ENCODE data around the gene ELFN2. TPM values are rescaled to one million over a fixed set of nuclear protein-coding genes. Genes with fewer than 3 reads are reported as not detected.

Gene ELFN2
- total and polyA plus RNA-seq, 3 experiments from 2014 or later: 0.02 to 0.20 (median 0.09) TPM

DNA sequence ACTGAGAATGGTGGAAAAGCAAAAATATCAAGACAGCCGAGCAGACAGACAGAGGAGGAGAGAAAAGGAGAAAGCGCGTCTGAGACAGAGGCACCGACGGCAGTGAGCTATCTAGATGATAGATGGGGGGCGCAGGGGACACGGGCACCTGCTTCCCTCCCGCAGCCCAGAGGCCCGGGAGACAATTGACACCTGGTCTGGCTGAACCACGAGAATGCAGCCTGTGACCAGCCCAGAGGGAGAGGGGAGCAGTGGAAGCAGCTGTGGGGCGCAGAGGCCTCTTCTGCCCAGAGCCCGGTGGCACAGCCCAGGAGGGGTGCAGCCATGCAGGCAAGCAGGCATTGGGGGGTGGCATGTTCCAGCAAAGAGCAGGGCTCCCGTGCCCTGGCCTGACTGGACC, 48.2 kb downstream of the ELFN2 start:
- CTCF ChIA-PET: no interaction called here
- Mint-ChIP-seq H3K27ac (no peak overlapping the region), H3K27me3 (peaks cover 32 to 34% of the 10 kb centered on the region in 2 donors), H3K9me3 (no peaks in the 10 kb centered on the region), H3K4me1 (no peaks in the 10 kb centered on the region), H3K36me3 (no peaks in the 10 kb centered on the region), H3K4me3 (no peak overlapping the region)
- Histone ChIP-seq H3K36me3 (ENCODE audit: insufficient read depth, low read length) (no peaks in the 10 kb centered on the region), H3K27me3 (ENCODE audit: insufficient read depth, low read length, poor library complexity, severe bottlenecking) (no peaks in the 10 kb centered on the region), H3K4me3 (ENCODE audit: low read length) (no peak overlapping the region), H3K9me3 (ENCODE audit: low read length) (no peaks in the 10 kb centered on the region), H3K4me1 (ENCODE audit: insufficient read depth, low read length) (no peaks in the 10 kb centered on the region), H3K27ac (ENCODE audit: low read depth, low read length) (no peak overlapping the region)
- DNase-seq: no peak
- POLR2A ChIA-PET: no interaction called here

DNA sequence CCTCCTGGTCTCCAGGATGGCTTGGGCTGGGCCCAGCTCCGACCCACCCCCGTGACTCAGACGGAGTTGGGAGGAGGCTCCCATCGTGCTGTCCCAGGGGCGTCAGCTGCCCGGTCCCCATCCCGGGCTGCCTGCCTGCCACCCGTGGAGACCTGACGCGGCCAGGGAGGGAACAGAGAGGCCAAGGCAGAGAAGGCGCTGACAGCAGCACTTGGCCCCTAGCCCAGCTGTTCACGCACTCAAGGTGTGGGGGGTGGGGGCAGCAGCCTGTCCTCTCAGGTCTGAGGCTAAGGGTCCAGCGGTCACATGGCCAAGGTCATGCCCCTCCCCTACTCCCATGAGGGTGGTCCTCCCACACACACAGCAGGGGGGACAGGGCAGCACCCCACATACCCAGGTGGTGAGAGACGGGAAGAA, 48.6 kb downstream of the ELFN2 start:
- H3K9me3 ChIP-seq (ENCODE audit: low read length): no peaks in the 10 kb centered on the region
- POLR2A ChIA-PET: no interaction called here
- H3K9me3 Mint-ChIP-seq: no peaks in the 10 kb centered on the region
- no peak overlapping the region for H3K4me3 ChIP-seq (ENCODE audit: low read length)
- H3K4me3 Mint-ChIP-seq: no peak overlapping the region
- CTCF ChIA-PET: no interaction called here
- H3K36me3 ChIP-seq (ENCODE audit: insufficient read depth, low read length): no peaks in the 10 kb centered on the region
- no peak for DNase-seq
- no peak overlapping the region for H3K27ac Mint-ChIP-seq
- H3K27me3 Mint-ChIP-seq: peaks cover 31 to 34% of the 10 kb centered on the region in 2 donors
- H3K4me1 Mint-ChIP-seq: no peaks in the 10 kb centered on the region
- no peaks in the 10 kb centered on the region for H3K4me1 ChIP-seq (ENCODE audit: insufficient read depth, low read length)
- H3K27me3 ChIP-seq (ENCODE audit: insufficient read depth, low read length, poor library complexity, severe bottlenecking): no peaks in the 10 kb centered on the region
- no peak overlapping the region for H3K27ac ChIP-seq (ENCODE audit: low read depth, low read length)
- no peaks in the 10 kb centered on the region for H3K36me3 Mint-ChIP-seq

DNA sequence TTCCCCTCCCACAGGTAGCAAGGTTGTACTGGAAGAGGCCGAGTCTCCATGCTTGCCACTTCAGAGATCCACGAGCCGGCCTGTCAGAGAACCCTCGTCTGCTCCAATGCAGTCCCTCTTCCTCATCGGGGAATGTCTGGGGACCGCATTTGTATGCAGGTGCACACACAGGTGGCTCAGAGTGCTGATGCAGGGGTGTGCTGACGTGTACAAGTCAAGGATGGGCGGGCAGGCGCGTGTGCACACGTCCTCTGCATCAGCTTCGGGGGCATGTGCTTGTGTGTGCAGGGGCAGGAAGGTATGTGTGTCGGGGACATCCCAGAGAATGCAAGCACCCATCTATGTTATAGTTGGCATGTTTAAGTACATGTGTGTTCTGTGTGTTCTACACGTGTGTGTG, 49.4 kb downstream of the ELFN2 start:
- Histone ChIP-seq H3K9me3 (ENCODE audit: low read length) (no peaks in the 10 kb centered on the region), H3K27ac (ENCODE audit: low read depth, low read length) (no peak overlapping the region), H3K4me1 (ENCODE audit: insufficient read depth, low read length) (no peaks in the 10 kb centered on the region), H3K4me3 (ENCODE audit: low read length) (no peak overlapping the region), H3K27me3 (ENCODE audit: insufficient read depth, low read length, poor library complexity, severe bottlenecking) (no peaks in the 10 kb centered on the region), H3K36me3 (ENCODE audit: insufficient read depth, low read length) (no peaks in the 10 kb centered on the region)
- H3K9me3 Mint-ChIP-seq: no peaks in the 10 kb centered on the region
- H3K4me1 Mint-ChIP-seq: no peaks in the 10 kb centered on the region
- ChIA-PET CTCF (no interaction called here), POLR2A (no interaction called here)
- H3K27ac Mint-ChIP-seq: no peak overlapping the region
- no peak overlapping the region for H3K4me3 Mint-ChIP-seq
- H3K36me3 Mint-ChIP-seq: no peaks in the 10 kb centered on the region
- DNase-seq: no peak
- H3K27me3 Mint-ChIP-seq: peaks cover 24 to 34% of the 10 kb centered on the region in 2 donors

DNA sequence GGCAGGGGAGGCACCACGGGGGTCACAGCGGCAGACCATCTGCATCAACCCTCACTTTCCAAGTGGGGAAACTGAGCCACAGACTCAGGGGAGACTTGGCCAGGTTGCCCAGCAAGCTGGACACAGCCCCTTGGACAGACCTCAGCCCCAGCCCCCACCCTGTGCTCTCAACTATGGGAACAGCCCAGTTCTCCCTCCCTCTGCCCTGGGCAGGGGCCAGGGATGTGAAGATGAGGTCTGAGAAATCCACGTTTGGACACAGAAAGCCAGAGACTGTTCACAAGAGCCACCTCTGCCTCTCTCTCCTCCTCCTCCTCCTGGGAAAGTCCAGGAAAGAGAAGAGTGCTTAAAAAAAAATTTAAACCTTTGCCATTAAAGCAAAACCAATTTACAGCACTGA, 50.1 kb downstream of the ELFN2 start:
- POLR2A ChIA-PET: no interaction called here

DNA sequence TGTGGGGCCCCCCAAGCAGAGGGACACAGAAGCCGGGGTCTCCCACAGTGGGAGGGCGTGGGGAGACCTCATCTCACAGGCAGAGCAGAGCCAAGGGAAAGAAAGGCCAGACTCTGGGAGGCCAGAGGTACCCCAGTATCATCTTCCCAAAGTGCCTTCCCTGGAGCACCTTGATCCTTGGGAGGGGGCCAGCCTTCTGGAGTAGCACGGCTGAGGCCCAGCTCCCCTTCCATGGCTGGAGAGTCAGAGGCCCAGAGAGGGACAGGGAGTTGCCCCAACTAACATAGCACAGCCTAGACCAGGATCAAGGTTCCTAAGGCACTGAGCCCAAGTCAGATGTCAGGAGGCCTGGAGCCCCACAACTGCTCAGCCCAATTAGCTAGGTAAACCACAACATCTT, 50.6 kb downstream of the ELFN2 start:
- Histone ChIP-seq H3K9me3 (ENCODE audit: low read length) (no peaks in the 10 kb centered on the region), H3K4me1 (ENCODE audit: insufficient read depth, low read length) (no peaks in the 10 kb centered on the region), H3K36me3 (ENCODE audit: insufficient read depth, low read length) (no peaks in the 10 kb centered on the region), H3K27ac (ENCODE audit: low read depth, low read length) (no peak overlapping the region), H3K27me3 (ENCODE audit: insufficient read depth, low read length, poor library complexity, severe bottlenecking) (no peaks in the 10 kb centered on the region), H3K4me3 (ENCODE audit: low read length) (no peak overlapping the region)
- H3K4me1 Mint-ChIP-seq: no peaks in the 10 kb centered on the region
- ChIA-PET CTCF (no interaction called here), POLR2A (no interaction called here)
- no peak overlapping the region for H3K4me3 Mint-ChIP-seq
- H3K36me3 Mint-ChIP-seq: no peaks in the 10 kb centered on the region
- no peak for DNase-seq
- H3K27ac Mint-ChIP-seq: peak overlapping the region in 1 of 8 donors; percentile 40
- H3K9me3 Mint-ChIP-seq: no peaks in the 10 kb centered on the region
- peaks cover 23 to 30% of the 10 kb centered on the region in 2 donors for H3K27me3 Mint-ChIP-seq

More for the DNA sequence above, 50.1 kb downstream of the ELFN2 start:
- Histone ChIP-seq H3K27me3 (ENCODE audit: insufficient read depth, low read length, poor library complexity, severe bottlenecking) (no peaks in the 10 kb centered on the region), H3K9me3 (ENCODE audit: low read length) (no peaks in the 10 kb centered on the region), H3K4me3 (ENCODE audit: low read length) (no peak overlapping the region), H3K36me3 (ENCODE audit: insufficient read depth, low read length) (no peaks in the 10 kb centered on the region), H3K4me1 (ENCODE audit: insufficient read depth, low read length) (no peaks in the 10 kb centered on the region), H3K27ac (ENCODE audit: low read depth, low read length) (no peak overlapping the region)
- Mint-ChIP-seq H3K27ac (no peak overlapping the region), H3K27me3 (peaks cover 23 to 30% of the 10 kb centered on the region in 2 donors), H3K9me3 (no peaks in the 10 kb centered on the region), H3K36me3 (no peaks in the 10 kb centered on the region), H3K4me1 (no peaks in the 10 kb centered on the region), H3K4me3 (no peak overlapping the region)
- no peak for DNase-seq
- CTCF ChIA-PET: no interaction called here

DNA sequence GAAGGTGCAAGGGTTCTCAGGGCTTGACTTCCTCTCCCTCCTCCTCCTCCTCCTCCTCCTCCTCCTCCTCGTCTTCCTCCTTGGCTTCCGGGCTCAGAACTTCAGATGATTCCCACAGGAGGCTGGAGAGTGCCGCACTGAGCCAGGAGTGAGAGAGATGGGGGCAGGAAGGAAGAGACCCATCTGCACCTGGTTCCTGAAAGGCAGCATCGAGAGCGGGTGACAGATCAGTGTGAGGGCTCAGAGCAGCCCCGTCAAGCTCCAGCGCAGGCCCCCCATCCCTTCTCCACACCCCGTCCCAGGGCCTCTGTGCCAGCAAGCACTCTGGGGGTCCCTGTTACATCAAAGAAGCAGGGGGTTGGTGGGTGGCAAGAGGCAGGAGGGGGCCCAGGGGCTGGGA, 51.5 kb downstream of the ELFN2 start:
- H3K9me3 Mint-ChIP-seq: no peaks in the 10 kb centered on the region
- no peak overlapping the region for H3K27ac Mint-ChIP-seq
- H3K4me1 ChIP-seq (ENCODE audit: insufficient read depth, low read length): no peaks in the 10 kb centered on the region
- no peak for DNase-seq
- no peaks in the 10 kb centered on the region for H3K9me3 ChIP-seq (ENCODE audit: low read length)
- H3K27ac ChIP-seq (ENCODE audit: low read depth, low read length): no peak overlapping the region
- H3K36me3 Mint-ChIP-seq: no peaks in the 10 kb centered on the region
- no peaks in the 10 kb centered on the region for H3K36me3 ChIP-seq (ENCODE audit: insufficient read depth, low read length)
- no peaks in the 10 kb centered on the region for H3K4me1 Mint-ChIP-seq
- H3K27me3 ChIP-seq (ENCODE audit: insufficient read depth, low read length, poor library complexity, severe bottlenecking): no peaks in the 10 kb centered on the region
- CTCF ChIA-PET: no interaction called here
- peaks cover 21 to 26% of the 10 kb centered on the region in 2 donors for H3K27me3 Mint-ChIP-seq
- POLR2A ChIA-PET: no interaction called here
- no peak overlapping the region for H3K4me3 ChIP-seq (ENCODE audit: low read length)
- H3K4me3 Mint-ChIP-seq: no peak overlapping the region

DNA sequence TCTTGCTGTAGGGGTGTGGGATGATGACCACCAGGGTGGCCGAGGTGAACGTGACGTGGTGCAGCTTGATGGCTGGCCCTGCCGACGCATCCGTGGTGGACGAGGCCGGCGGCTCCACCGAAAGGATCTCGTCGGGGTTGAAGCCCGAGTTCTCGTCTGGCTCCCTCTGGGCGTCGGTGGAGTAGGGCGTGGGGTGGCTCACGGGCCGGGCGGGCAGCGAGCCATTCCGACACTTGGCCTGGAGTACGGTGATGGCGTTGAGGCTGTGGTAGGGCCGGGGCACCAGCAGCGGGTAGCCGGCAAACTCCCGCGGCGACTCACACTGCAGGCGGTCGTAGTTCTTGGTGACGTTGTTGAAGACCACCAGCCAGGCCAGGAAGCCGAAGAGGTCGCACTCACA, 52.7 kb downstream of the ELFN2 start:
- no peak overlapping the region for H3K4me3 Mint-ChIP-seq
- no peak overlapping the region for H3K27ac ChIP-seq (ENCODE audit: low read depth, low read length)
- no peaks in the 10 kb centered on the region for H3K9me3 Mint-ChIP-seq
- no peaks in the 10 kb centered on the region for H3K9me3 ChIP-seq (ENCODE audit: low read length)
- DNase-seq: no peak
- H3K4me1 Mint-ChIP-seq: no peaks in the 10 kb centered on the region
- no peaks in the 10 kb centered on the region for H3K27me3 ChIP-seq (ENCODE audit: insufficient read depth, low read length, poor library complexity, severe bottlenecking)
- POLR2A ChIA-PET: no interaction called here
- CTCF ChIA-PET: no interaction called here
- no peak overlapping the region for H3K4me3 ChIP-seq (ENCODE audit: low read length)
- no peaks in the 10 kb centered on the region for H3K36me3 ChIP-seq (ENCODE audit: insufficient read depth, low read length)
- peaks cover 20 to 26% of the 10 kb centered on the region in 2 donors for H3K27me3 Mint-ChIP-seq
- no peak overlapping the region for H3K27ac Mint-ChIP-seq
- no peaks in the 10 kb centered on the region for H3K4me1 ChIP-seq (ENCODE audit: insufficient read depth, low read length)
- H3K36me3 Mint-ChIP-seq: no peaks in the 10 kb centered on the region

DNA sequence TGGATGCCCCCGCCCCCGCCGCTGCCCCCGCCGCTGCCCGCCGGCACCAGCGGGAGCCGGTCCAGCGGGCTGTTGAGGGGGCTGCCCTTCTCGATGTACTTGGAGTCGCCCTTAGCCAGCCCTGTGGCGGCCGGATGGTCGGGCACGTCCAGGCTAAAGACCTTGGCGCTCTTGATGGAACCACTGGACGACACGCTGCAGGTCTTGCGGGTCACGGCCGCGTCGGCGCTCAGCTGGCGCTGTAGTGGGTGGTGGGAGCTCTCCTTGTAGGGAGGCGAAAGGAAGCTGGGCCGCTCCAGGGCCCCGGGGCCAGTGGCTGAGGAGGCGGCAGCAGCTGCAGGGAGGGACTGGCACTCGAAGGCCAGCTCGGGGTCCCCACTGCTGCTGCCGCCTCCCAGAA, 53.8 kb downstream of the ELFN2 start:
- CTCF ChIA-PET: no interaction called here
- Mint-ChIP-seq H3K27me3 (peaks cover 16 to 21% of the 10 kb centered on the region in 2 donors), H3K27ac (no peak overlapping the region), H3K9me3 (no peaks in the 10 kb centered on the region), H3K36me3 (no peaks in the 10 kb centered on the region), H3K4me1 (no peaks in the 10 kb centered on the region), H3K4me3 (no peak overlapping the region)
- Histone ChIP-seq H3K4me1 (ENCODE audit: insufficient read depth, low read length) (no peaks in the 10 kb centered on the region), H3K27ac (ENCODE audit: low read depth, low read length) (no peak overlapping the region), H3K36me3 (ENCODE audit: insufficient read depth, low read length) (no peaks in the 10 kb centered on the region), H3K4me3 (ENCODE audit: low read length) (no peak overlapping the region), H3K27me3 (ENCODE audit: insufficient read depth, low read length, poor library complexity, severe bottlenecking) (no peaks in the 10 kb centered on the region), H3K9me3 (ENCODE audit: low read length) (no peaks in the 10 kb centered on the region)
- no peak for DNase-seq
- POLR2A ChIA-PET: no interaction called here

DNA sequence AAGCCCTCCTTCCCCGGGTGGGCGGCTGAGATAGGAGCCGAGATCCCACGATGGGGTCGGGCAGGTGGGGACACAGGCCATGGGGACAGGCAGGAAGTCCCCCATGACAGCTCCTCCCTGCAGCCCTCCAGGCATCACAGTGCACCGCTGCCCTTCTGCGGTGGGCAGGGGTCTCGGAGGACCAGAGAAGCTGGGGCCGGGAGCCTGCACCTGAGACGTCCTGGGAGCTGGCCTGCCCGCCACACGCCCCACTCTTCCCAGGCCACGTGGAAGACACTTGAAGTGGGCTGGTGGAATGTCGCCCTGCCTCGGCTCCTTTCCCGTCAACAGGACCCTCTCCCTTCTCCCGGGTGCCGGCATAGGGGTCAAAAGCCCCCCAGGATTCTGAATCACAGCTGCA, 55.4 kb downstream of the ELFN2 start:
- no peaks in the 10 kb centered on the region for H3K4me1 ChIP-seq (ENCODE audit: insufficient read depth, low read length)
- DNase-seq: no peak
- no peak overlapping the region for H3K27ac ChIP-seq (ENCODE audit: low read depth, low read length)
- H3K27me3 ChIP-seq (ENCODE audit: insufficient read depth, low read length, poor library complexity, severe bottlenecking): no peaks in the 10 kb centered on the region
- ChIA-PET CTCF (no interaction called here), POLR2A (no interaction called here)
- peaks cover 11% of the 10 kb centered on the region in 2 donors for H3K27me3 Mint-ChIP-seq
- H3K4me3 Mint-ChIP-seq: no peak overlapping the region
- H3K9me3 ChIP-seq (ENCODE audit: low read length): no peaks in the 10 kb centered on the region
- no peak overlapping the region for H3K4me3 ChIP-seq (ENCODE audit: low read length)
- H3K36me3 ChIP-seq (ENCODE audit: insufficient read depth, low read length): no peaks in the 10 kb centered on the region
- no peak overlapping the region for H3K27ac Mint-ChIP-seq
- H3K36me3 Mint-ChIP-seq: no peaks in the 10 kb centered on the region
- H3K4me1 Mint-ChIP-seq: no peaks in the 10 kb centered on the region
- H3K9me3 Mint-ChIP-seq: no peaks in the 10 kb centered on the region

All from CD8-positive, alpha-beta memory T cell (primary cell).